Activated CD4-positive, alpha-beta T cell treated with anti-CD3 and anti-CD28 coated beads, Interleukin-2, Interleukin-6, amounts not matched to agents 100 ng/mL and 50 ng/mL, durations not matched to agents 16 hours and 8 hours (primary cell): Measurements from ENCODE around the gene SAMD4A.

Source experiments
- DNase-seq: peaks from one replicate; pipeline ENCODE4 v3.0.0-alpha.2; 2020

The SAMD4A gene

GRCh38 chr14:54839701-54840119 lies 272.8 kb downstream of the SAMD4A start:
- DNase-seq, result no peak

- DNase-seq, result no peak
These were observed 273.4 kb downstream of the SAMD4A start for GRCh38 chr14:54840336-54840735.

- DNase-seq, result no peak
These were observed 273.9 kb downstream of the SAMD4A start for GRCh38 chr14:54840798-54841197.
